Kidney glomerular epithelial cell (primary cell): ENCODE data around the gene DPP6.
"Not testable (repeated sequence)": the region's sequence is repeated elsewhere in the genome, so short reads cannot be mapped to it uniquely, and the experiment has no call there.

Source experiments
- DNase-seq: peaks from one replicate; lab custom pipeline; 2025; lab: John Stamatoyannopoulos, UW

DPP6 gene

GRCh38 chr7:154072395-154073181, 20.4 kb downstream of the DPP6 start:
- not testable (repeated sequence) for DNase-seq

GRCh38 chr7:154078523-154078922, 26.3 kb downstream of the DPP6 start:
- DNase-seq = not testable (repeated sequence)

- not testable (repeated sequence) for DNase-seq
These were observed 28.1 kb downstream of the DPP6 start for GRCh38 chr7:154080249-154080648.

GRCh38 chr7:154087037-154087725, 35.0 kb downstream of the DPP6 start:
- DNase-seq = not testable (repeated sequence)

GRCh38 chr7:154092093-154092492, 39.9 kb downstream of the DPP6 start:
- not testable (repeated sequence) for DNase-seq

- DNase-seq = not testable (repeated sequence)
These were observed 43.0 kb downstream of the DPP6 start for GRCh38 chr7:154095201-154095600.

GRCh38 chr7:154105063-154105462, 52.9 kb downstream of the DPP6 start:
- not testable (repeated sequence) for DNase-seq

- DNase-seq = not testable (repeated sequence)
These were observed 57.4 kb downstream of the DPP6 start for GRCh38 chr7:154109615-154110014.

- DNase-seq = not testable (repeated sequence)
These were observed 61.6 kb downstream of the DPP6 start for GRCh38 chr7:154113732-154114351.

- DNase-seq = not testable (repeated sequence)
These were observed 65.5 kb downstream of the DPP6 start for GRCh38 chr7:154117411-154118390.

- not testable (repeated sequence) for DNase-seq
These were observed 68.6 kb downstream of the DPP6 start for GRCh38 chr7:154120825-154121224.

GRCh38 chr7:154122720-154123119, 70.5 kb downstream of the DPP6 start:
- DNase-seq = not testable (repeated sequence)

GRCh38 chr7:154123397-154123796, 71.2 kb downstream of the DPP6 start:
- not testable (repeated sequence) for DNase-seq

GRCh38 chr7:154129142-154129541, 76.9 kb downstream of the DPP6 start:
- not testable (repeated sequence) for DNase-seq

- not testable (repeated sequence) for DNase-seq
These were observed 80.4 kb downstream of the DPP6 start for GRCh38 chr7:154132617-154133016.

GRCh38 chr7:154133703-154134277, 81.6 kb downstream of the DPP6 start:
- DNase-seq = not testable (repeated sequence)

- DNase-seq = not testable (repeated sequence)
These were observed 82.5 kb downstream of the DPP6 start for GRCh38 chr7:154134698-154135097.

GRCh38 chr7:154135646-154136045, 83.4 kb downstream of the DPP6 start:
- DNase-seq = not testable (repeated sequence)

- DNase-seq = not testable (repeated sequence)
These were observed 93.9 kb downstream of the DPP6 start for GRCh38 chr7:154145922-154146706.

GRCh38 chr7:154146707-154147038, 94.5 kb downstream of the DPP6 start:
- not testable (repeated sequence) for DNase-seq
